DMS153 (cell line): ENCODE results near the gene GLRX5.

Source experiments
- DNase-seq: peaks from one replicate; lab custom pipeline; 2025; lab: John Stamatoyannopoulos, UW

The GLRX5 gene

GRCh38 chr14:95534299-95535225 is at the start of gene GLRX5:
GLRX5 (plus strand) TSS chr14:95535050; CDS start chr14:95535090, 40 bp downstream.
- peak; percentile 100 for DNase-seq

- DNase-seq, result no peak
Measured at GRCh38 chr14:95485222-95485819, 49.5 kb upstream of the GLRX5 start.

- DNase-seq, result no peak
Measured at GRCh38 chr14:95486875-95487668, 47.8 kb upstream of the GLRX5 start.

GRCh38 chr14:95487669-95488084 is 47.2 kb upstream of the GLRX5 start:
- no peak for DNase-seq

DNA sequence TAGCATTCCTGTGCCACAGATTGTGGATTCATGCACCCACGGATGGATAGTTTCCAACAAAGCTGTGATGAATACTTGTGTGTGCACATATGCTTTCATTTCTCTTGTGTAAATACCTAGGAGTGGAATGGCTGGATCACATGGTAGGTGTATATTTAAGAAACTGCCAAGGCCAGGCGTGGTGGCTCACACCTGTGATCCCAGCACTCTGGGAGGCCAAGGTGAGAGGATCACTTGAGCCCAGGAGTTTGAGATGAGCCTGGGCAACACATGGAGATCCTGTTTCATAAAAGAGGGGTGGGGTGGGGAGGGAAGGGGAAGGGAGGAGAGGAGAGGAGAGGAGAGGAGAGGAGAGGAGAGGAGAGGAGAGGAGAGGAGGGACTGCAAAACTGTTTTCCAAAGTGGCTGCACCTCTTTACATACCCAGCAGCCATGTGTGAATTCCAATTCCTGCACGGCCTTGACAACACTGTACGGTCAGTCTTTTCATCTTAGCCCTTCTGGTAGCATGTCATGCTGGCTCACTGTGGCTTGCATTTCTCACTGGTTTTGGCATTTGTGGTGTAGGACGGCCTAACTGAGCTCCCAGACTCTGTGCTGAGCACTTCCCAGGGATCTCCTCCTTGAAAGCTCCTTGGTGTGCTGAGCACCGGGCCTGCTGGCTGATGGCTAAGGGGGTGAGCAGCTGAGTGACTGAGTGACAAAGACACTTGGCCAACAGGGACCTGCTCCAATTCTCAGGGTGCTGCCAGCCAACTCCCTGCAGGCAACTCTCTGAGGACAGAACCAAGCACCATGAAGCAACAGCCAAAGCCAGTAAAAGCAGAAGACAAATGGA is 46.3 kb upstream of the GLRX5 start:
- DNase-seq, result no peak

GRCh38 chr14:95489214-95490137 is 45.4 kb upstream of the GLRX5 start:
- DNase-seq, result no peak

DNA sequence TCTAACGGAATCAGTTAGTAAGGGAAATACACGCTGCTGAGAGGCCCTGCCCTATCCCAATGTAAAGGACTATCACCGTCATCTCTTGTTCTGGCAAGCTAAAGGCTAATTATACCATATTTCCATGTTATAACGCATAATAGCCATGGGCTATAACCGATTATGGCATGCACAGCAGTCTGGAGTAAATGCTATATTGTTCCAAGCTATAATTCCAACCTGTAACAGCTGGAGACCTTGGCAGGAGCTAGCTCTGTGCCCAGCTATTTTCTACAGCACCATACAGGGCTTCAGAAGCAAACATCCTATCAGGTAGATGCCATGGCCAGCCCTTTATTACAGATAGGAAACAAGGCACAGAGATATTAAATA is 44.7 kb upstream of the GLRX5 start:
- no peak for DNase-seq

DNA sequence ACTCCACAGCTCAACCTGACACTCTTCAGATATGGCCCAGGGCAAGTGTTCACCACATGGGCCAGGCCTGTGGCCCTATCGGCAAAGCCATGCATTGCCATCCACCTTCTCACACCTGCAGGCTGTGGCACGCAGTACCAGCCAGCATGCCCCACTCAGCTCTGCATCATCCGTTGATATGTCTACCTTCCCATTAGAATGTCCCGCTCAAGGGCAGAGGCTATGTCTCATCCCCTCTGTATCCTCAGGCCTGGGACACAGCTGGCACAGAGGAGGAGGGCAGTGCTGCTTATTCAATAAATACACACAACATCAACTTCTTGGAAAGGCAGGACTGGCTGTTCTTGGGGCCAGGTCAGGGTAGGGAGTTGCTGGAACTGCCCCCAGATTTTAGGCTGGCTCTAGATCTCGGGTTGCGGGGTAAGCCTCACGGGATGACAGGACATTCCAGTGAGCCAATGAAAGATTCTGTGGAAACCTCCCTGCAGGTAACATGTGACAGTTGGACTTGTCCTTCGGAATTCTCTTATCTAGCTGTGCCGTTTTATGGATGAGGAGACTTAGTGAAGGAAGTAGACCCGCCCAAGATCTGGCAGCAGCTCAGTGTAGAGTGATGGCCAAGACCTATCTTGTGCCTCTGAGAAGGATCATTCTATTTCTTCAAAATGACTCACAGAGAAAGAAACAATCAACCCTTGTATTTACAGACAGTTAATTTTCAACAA is 44.0 kb upstream of the GLRX5 start:
- DNase-seq, result no peak

DNA sequence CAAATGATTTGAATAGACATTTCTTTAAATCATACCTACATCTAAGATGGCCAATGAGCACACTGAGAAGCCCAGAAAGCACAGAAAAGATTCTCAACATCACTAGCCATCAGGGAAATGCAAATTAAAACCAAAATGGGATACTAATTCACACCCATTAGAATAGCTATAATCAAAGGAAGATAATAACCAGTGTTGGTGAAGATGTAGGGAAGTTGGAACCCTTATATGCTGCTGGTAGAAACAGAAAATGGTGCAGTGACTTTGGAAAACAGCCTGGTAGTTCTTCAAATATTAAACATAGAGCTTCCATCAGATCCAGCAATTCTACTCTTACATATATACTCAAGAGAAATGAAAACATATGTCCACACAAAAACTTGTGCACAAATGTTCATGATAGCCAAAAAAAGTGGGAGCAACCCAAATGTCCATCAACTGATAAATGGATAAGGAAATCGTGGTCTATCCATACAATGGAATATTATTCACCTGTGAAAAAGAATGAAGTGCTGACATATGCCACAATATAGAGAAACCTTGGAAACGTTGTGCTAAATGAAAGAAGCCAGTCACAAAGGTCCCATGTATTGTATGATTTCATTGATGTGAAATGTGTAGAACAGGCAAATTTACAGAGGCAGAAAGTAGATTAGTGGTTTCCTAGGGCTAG is 42.8 kb upstream of the GLRX5 start:
- DNase-seq, result no peak

DNA sequence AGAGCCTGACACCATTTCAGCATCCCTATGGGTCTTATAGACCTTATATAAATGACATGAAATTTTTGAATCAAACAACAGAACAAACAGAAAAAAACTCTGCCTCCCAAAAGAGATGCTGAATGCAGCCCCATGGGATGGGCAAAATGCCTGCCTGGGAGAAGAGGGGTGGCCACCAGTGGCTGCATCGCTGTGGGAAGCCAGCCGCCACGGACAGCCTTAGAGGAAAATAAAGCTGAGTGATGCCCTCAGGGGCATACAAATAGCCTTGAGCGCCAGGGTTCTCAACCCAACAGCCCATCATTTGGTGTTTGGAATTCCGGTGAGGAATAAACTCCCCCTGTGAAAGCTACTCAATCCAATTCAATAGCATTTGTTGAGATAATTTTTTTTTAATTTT is 41.3 kb upstream of the GLRX5 start:
- no peak for DNase-seq

DNA sequence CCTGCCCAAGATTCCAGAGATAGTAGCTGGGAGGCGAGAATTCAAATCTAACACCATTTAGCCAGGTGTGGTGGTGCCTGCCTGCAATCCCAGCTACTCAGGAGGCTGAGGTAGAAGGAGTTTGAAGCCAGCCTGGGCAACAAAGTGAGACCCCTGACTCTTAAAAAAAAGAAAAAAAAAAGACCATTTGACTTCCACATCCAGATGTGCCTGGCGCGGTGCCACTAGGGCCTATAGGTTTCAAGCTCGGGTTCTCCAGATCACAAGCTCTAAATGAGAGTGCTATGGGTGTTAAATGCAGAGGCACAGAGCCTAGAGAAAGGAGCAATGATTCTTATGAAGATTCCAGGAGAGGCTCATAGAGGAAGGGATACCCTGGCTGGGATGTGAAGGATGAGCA is 40.9 kb upstream of the GLRX5 start:
- no peak for DNase-seq

DNA sequence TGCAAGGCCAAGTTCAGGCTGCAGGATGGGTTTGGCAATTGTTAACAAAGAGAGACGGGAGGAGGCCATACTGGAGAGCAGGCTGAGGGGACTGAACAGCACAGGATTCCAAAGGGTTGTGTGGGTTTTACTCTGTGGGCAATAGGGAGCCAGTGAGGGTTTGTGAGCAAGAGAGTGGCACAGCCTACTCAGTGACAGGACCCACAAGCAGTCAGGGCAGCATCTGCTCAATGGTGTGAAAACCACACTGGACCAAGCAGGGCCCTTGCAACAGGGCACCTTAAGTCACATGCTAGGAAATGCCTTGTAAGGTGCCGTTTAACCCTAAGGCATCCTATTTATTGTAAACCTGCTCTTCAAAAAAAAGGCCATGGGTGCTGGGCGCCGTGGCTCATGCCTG is 40.4 kb upstream of the GLRX5 start:
- no peak for DNase-seq

DNA sequence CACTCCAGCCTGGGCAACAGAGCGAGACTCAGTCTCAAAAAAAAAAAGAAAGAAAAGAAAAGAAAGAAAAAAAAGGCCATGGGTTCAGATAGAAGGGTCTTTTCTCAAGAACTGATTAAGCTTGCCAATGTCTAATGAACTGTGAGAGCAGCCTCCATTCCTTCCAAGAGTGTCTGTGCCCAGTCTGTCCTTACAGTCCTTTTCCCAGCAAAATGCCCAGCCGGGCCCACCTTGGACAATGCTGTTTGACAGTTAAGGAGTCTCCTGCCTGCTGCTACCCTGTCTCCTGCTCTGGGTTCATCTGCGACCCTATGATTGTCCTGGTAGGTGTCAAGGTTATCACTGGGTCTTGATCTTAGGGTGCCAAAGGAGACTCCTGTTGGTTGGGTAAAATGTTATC is 39.8 kb upstream of the GLRX5 start:
- no peak for DNase-seq

- no peak for DNase-seq
Measured at GRCh38 chr14:95495538-95496025, 39.3 kb upstream of the GLRX5 start.

GRCh38 chr14:95496111-95496681 is 38.7 kb upstream of the GLRX5 start:
- DNase-seq, result no peak

- no peak for DNase-seq
Measured at GRCh38 chr14:95496690-95497259, 38.1 kb upstream of the GLRX5 start.

DNA sequence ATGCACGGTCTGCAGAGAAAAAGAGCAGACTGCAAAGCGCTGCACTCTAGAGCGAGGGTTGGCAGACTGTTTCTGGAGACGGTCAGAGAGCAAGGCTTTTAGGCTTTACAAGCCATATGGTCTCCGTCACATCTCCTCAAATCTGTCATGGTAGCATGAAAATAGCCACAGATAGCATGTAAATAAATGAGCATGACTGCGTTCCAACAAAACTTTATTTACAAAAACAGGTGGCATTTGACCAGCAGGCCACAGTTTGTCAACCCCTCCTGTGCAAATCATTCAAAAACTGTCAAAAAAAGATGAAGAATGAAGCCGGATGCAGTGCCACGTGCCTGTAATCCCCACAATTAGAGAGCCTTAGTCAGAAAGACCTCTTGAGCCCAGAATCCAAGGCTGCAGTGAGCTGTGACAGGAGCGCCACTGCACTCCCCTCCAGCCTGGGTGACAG is 37.3 kb upstream of the GLRX5 start:
- no peak for DNase-seq

DNA sequence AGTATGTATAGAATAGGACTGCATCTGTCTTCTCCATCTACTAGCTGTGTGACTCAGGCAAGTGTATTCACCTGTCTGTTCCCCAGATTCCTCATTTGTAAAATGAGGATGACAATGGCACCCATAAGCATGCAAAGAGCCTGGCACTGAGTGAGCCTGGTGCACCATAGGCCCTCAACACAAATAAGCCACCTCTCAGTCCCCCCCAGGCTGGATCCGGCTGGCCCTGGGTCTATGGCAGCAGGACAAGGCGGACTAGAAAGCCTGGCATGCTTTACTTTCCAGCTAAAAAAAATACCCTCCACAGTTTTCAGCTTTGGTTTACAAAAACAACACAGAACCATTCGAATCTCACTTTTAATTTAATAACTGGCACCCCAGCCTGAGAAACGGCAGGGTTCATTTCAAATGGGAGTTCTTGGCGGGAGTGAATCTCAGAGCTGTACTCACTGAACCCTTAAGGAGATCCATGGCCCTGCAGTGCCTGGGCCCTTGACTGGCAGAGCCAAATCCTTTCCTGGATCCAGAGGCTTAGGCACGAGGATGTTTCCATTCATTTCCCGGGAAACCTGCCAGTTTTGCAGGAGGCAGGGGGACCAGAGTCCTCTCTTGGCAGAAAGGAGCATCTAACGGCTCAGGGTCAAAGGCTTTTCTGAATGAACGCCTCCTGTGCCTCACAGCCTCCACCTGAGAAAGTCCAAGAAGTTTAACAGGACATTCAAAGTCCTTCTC is 36.1 kb upstream of the GLRX5 start:
- no peak for DNase-seq
